Mesendoderm (in vitro differentiated cells): ENCODE measurements around the gene IL2RA.

ENCODE experiments used
- DNase-seq: peaks from one replicate; pipeline ENCODE4 v3.0.0; 2013
- H2AK5ac ChIP-seq: 2 replicates; pipeline ENCODE4 v1.6.1; 2013; ENCODE audit warnings: low read length, inconsistent platforms
- H2BK120ac ChIP-seq: 2 replicates; pipeline ENCODE4 v1.6.1; 2013; ENCODE audit warnings: low read depth, mild to moderate bottlenecking, low read length, moderate library complexity, mixed read lengths
- H2BK15ac ChIP-seq: replicated peaks from 2 replicates; pipeline ENCODE4 v1.6.1; 2013; ENCODE audit warnings: low read depth, mild to moderate bottlenecking, moderate library complexity
- H2BK5ac ChIP-seq: 2 replicates; pipeline ENCODE4 v1.6.1; 2013; ENCODE audit warnings: low read length, inconsistent platforms
- H3K18ac ChIP-seq: 2 replicates; pipeline ENCODE4 v1.6.1; 2013; ENCODE audit warnings: mild to moderate bottlenecking, low read length, mixed read lengths
- H3K23ac ChIP-seq: one replicate; pipeline ENCODE4 v1.6.1; 2013; ENCODE audit warnings: low read length
- H3K27ac ChIP-seq: 2 replicates; pipeline ENCODE4 v1.5.1; 2013; ENCODE audit warnings: low read depth, mild to moderate bottlenecking, inconsistent platforms, low read length, moderate library complexity
- H3K27me3 ChIP-seq: 2 replicates; pipeline ENCODE4 v1.6.1; 2013; ENCODE audit warnings: low read length, control low read depth, mild to moderate bottlenecking, inconsistent platforms; ENCODE audit not compliant: insufficient read depth, poor library complexity
- H3K36me3 ChIP-seq: 2 replicates; pipeline ENCODE4 v1.6.1; 2013; ENCODE audit warnings: low read length, inconsistent platforms; ENCODE audit not compliant: control insufficient read depth, insufficient read depth
- H3K4ac ChIP-seq: one replicate; pipeline ENCODE4 v1.6.1; 2013; ENCODE audit warnings: low read depth, mild to moderate bottlenecking, low read length, moderate library complexity
- H3K4me1 ChIP-seq: 2 replicates; pipeline ENCODE4 v1.6.1; 2013; ENCODE audit warnings: low read depth, low read length, inconsistent platforms; ENCODE audit not compliant: control insufficient read depth
- H3K4me2 ChIP-seq: 2 replicates; pipeline ENCODE4 v1.6.1; 2013; ENCODE audit warnings: low read length
- H3K4me3 ChIP-seq: 2 replicates; pipeline ENCODE4 v1.5.1; 2013; ENCODE audit warnings: mild to moderate bottlenecking, low read length
- H3K56ac ChIP-seq: one replicate; pipeline ENCODE4 v1.6.1; 2013; ENCODE audit warnings: low read length
- H3K79me1 ChIP-seq: 2 replicates; pipeline ENCODE4 v1.6.1; 2013; ENCODE audit warnings: low read length, inconsistent platforms
- H3K79me2 ChIP-seq: 2 replicates; pipeline ENCODE4 v1.6.1; 2013; ENCODE audit warnings: mild to moderate bottlenecking, low read length; ENCODE audit not compliant: control insufficient read depth, insufficient read depth
- H3K9ac ChIP-seq: 2 replicates; pipeline ENCODE4 v1.6.1; 2013; ENCODE audit warnings: low read length, inconsistent platforms
- H4K5ac ChIP-seq: one replicate; pipeline ENCODE4 v1.6.1; 2013; ENCODE audit warnings: low read length
- H4K8ac ChIP-seq: one replicate; pipeline ENCODE4 v1.6.1; 2013; ENCODE audit warnings: low read depth, mild to moderate bottlenecking, control low read depth, low read length, moderate library complexity
- WGBS: extraction: QIAGEN DNeasy Blood & Tissue Kit; methylation state at CpG from one replicate; pipeline ENCODE4 v1.1.7; 2013; ENCODE audit warnings: low lambda C conversion rate, missing lambda C conversion rate; ENCODE audit not compliant: insufficient coverage; ENCODE audit errors: extremely low coverage; 5-methylcytosine and 5-hydroxymethylcytosine counted together

Gene IL2RA

GRCh38 chr10:6019796-6020195, 42.4 kb downstream of the IL2RA start:
- Histone ChIP-seq H2BK5ac (no peak overlapping the region), H3K18ac (no peak overlapping the region), H3K79me2 (no peaks in the 10 kb centered on the region), H3K56ac (no peak overlapping the region), H3K27me3 (no peaks in the 10 kb centered on the region), H2BK120ac (no peak overlapping the region), H2AK5ac (no peak overlapping the region), H3K27ac (no peak overlapping the region), H3K9ac (no peak overlapping the region), H3K4me3 (no peak overlapping the region), H3K4me2 (no peak overlapping the region), H3K36me3 (no peaks in the 10 kb centered on the region), H3K23ac (no peak overlapping the region), H4K5ac (no peak overlapping the region), H2BK15ac (no peak overlapping the region), H3K4me1 (no peaks in the 10 kb centered on the region), H4K8ac (no peak overlapping the region), H3K4ac (no peak overlapping the region), H3K79me1 (no peaks in the 10 kb centered on the region)
- no peak for DNase-seq
- WGBS, result no CpG with 5 or more reads among the region's 12 CpGs

DNA sequence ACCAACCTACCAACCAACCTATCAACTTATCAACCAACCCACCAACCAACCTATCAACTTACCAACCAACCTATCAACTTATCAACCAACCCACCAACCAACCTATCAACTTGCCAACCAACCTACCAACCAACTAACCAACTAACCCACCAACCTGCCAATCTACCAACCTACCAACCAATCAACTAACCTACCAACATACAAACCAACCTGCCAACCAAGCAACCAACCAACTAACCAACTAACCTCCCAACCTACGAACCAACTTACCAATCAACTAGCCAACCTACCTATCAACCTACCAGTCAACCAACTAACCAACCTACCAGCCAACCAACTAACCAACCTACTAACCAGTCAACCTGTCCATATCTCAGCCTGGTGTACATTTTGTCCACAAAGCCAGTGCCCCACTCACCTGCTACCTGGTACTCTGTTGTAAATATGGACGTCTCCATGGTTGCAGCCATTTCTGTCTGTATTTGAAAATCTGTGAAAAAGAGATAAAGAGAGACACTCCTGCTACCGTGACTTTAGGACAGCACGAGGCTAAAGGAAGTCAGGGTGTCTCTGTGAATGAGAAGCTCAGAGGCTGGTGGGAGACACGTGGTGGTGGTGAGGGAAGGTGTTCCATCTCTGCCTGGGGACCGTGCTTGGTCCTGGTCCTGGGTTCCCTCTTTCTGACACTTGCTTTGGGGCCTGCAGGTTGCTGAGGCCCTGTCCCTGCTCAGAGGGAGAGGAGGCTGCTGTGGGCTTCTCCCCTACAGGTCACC, 43.0 kb downstream of the IL2RA start:
- Histone ChIP-seq H3K4me3 (no peak overlapping the region), H3K4me2 (no peak overlapping the region), H3K79me2 (no peaks in the 10 kb centered on the region), H3K27me3 (no peaks in the 10 kb centered on the region), H3K4me1 (no peaks in the 10 kb centered on the region), H3K18ac (no peak overlapping the region), H3K23ac (no peak overlapping the region), H3K4ac (no peak overlapping the region), H2BK15ac (no peak overlapping the region), H2AK5ac (no peak overlapping the region), H2BK5ac (no peak overlapping the region), H3K79me1 (no peaks in the 10 kb centered on the region), H2BK120ac (no peak overlapping the region), H3K27ac (no peak overlapping the region), H3K56ac (no peak overlapping the region), H3K36me3 (no peaks in the 10 kb centered on the region), H4K5ac (no peak overlapping the region), H4K8ac (no peak overlapping the region), H3K9ac (no peak overlapping the region)
- WGBS, result 100% methylated on average over 1 of the region's 6 CpGs
- DNase-seq, result no peak

DNA sequence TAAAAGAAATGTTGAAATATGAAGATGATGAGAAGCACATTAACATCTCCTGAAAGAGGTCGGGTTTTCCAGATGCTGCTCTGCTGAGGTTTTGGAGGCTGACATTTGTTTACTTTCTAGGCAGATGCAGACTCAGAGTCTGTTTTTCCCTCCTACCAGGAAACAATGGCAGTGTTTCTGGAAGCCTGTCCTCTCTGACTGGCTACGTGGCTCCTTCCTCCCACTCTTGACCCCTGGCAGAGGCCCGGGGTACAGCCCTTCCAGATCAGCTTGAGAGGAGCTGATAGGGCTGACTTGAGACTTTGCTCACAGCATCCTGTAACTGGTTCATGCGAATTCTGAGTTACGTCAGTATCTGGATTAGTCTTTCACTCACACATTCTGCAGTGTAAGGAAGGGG, 43.7 kb downstream of the IL2RA start:
- no peak for DNase-seq

GRCh38 chr10:6017781-6018354, 44.3 kb downstream of the IL2RA start:
- H2BK5ac ChIP-seq, result no peak overlapping the region
- H3K23ac ChIP-seq, result no peak overlapping the region
- no peak for DNase-seq
- no peak overlapping the region for H3K4ac ChIP-seq
- no peak overlapping the region for H2BK120ac ChIP-seq
- H3K27ac ChIP-seq, result no peak overlapping the region
- H3K79me1 ChIP-seq, result no peaks in the 10 kb centered on the region
- H2AK5ac ChIP-seq, result no peak overlapping the region
- no peak overlapping the region for H3K4me2 ChIP-seq
- no peak overlapping the region for H4K8ac ChIP-seq
- H3K18ac ChIP-seq, result no peak overlapping the region
- H3K4me1 ChIP-seq, result no peaks in the 10 kb centered on the region
- H2BK15ac ChIP-seq, result no peak overlapping the region
- WGBS, result no CpG with 5 or more reads among the region's 8 CpGs
- H4K5ac ChIP-seq, result no peak overlapping the region
- H3K4me3 ChIP-seq, result no peak overlapping the region
- no peaks in the 10 kb centered on the region for H3K36me3 ChIP-seq
- no peaks in the 10 kb centered on the region for H3K79me2 ChIP-seq
- H3K9ac ChIP-seq, result no peak overlapping the region
- no peak overlapping the region for H3K56ac ChIP-seq
- no peaks in the 10 kb centered on the region for H3K27me3 ChIP-seq

More for the DNA sequence above, 43.7 kb downstream of the IL2RA start:
- no peak overlapping the region for H4K8ac ChIP-seq
- no peaks in the 10 kb centered on the region for H3K4me1 ChIP-seq
- H3K4me3 ChIP-seq, result no peak overlapping the region
- no peaks in the 10 kb centered on the region for H3K79me1 ChIP-seq
- no peak overlapping the region for H3K9ac ChIP-seq
- no peak overlapping the region for H3K4me2 ChIP-seq
- no peak overlapping the region for H2BK120ac ChIP-seq
- no peak overlapping the region for H2BK5ac ChIP-seq
- no peaks in the 10 kb centered on the region for H3K36me3 ChIP-seq
- no peaks in the 10 kb centered on the region for H3K79me2 ChIP-seq
- H3K4ac ChIP-seq, result no peak overlapping the region
- H2BK15ac ChIP-seq, result no peak overlapping the region
- no peak overlapping the region for H4K5ac ChIP-seq
- H3K56ac ChIP-seq, result no peak overlapping the region
- H3K27ac ChIP-seq, result no peak overlapping the region
- no peak overlapping the region for H3K18ac ChIP-seq
- no CpG with 5 or more reads among the region's 5 CpGs for WGBS
- H2AK5ac ChIP-seq, result no peak overlapping the region
- H3K27me3 ChIP-seq, result no peaks in the 10 kb centered on the region
- no peak overlapping the region for H3K23ac ChIP-seq

- Histone ChIP-seq H2BK15ac (no peak overlapping the region), H3K79me1 (no peaks in the 10 kb centered on the region), H3K79me2 (no peaks in the 10 kb centered on the region), H2BK120ac (no peak overlapping the region), H3K27ac (no peak overlapping the region), H3K18ac (no peak overlapping the region), H3K27me3 (no peaks in the 10 kb centered on the region), H3K4ac (no peak overlapping the region), H2AK5ac (no peak overlapping the region), H3K9ac (no peak overlapping the region), H3K4me1 (no peaks in the 10 kb centered on the region), H3K56ac (no peak overlapping the region), H3K36me3 (no peaks in the 10 kb centered on the region), H3K4me2 (no peak overlapping the region), H3K4me3 (no peak overlapping the region), H4K8ac (no peak overlapping the region), H4K5ac (no peak overlapping the region), H2BK5ac (no peak overlapping the region), H3K23ac (no peak overlapping the region)
- no CpG with 5 or more reads among the region's 6 CpGs for WGBS
- peak; percentile 58 for DNase-seq
Measured at GRCh38 chr10:6014241-6014761, 47.9 kb downstream of the IL2RA start.
